Measurements from ENCODE around the gene EGLN3.

- TF ChIP-seq, protein P1, sequence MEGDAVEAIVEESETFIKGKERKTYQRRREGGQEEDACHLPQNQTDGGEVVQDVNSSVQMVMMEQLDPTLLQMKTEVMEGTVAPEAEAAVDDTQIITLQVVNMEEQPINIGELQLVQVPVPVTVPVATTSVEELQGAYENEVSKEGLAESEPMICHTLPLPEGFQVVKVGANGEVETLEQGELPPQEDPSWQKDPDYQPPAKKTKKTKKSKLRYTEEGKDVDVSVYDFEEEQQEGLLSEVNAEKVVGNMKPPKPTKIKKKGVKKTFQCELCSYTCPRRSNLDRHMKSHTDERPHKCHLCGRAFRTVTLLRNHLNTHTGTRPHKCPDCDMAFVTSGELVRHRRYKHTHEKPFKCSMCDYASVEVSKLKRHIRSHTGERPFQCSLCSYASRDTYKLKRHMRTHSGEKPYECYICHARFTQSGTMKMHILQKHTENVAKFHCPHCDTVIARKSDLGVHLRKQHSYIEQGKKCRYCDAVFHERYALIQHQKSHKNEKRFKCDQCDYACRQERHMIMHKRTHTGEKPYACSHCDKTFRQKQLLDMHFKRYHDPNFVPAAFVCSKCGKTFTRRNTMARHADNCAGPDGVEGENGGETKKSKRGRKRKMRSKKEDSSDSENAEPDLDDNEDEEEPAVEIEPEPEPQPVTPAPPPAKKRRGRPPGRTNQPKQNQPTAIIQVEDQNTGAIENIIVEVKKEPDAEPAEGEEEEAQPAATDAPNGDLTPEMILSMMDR (IDR thresholded peaks at IDR 0.05) = no peak
- TF ChIP-seq POLR2A (IDR thresholded peaks at IDR 0.05) = no peak
- TF ChIP-seq POLR2AphosphoS5 (IDR thresholded peaks at IDR 0.05) = no peak
Measured at GRCh38 chr14:33954016-33954598, 3.2 kb upstream of the EGLN3 start.

Data from gastroesophageal sphincter (tissue), 3 donors.